Esophagus muscularis mucosa (tissue), 4 donors: ENCODE results near the gene SKIDA1. TPM values are rescaled to one million over a fixed set of nuclear protein-coding genes. Genes with fewer than 3 reads are reported as not detected.

Experiments used
- DNase-seq: peaks from one replicate; pipeline ENCODE4 v3.0.0-alpha.2; 2017; ENCODE audit errors: extremely low spot score
- H3K27ac ChIP-seq, 4 donors: fragments of 200-600 bp; sonication (generic); replicated peaks in 1 of 4; 1 replicate in 3 of 4; 2 replicates in 1 of 4; pipeline ENCODE4 v1.5.1; 2016 to 2019; ENCODE audit warnings: mild to moderate bottlenecking in 1 of 4
- H3K27me3 ChIP-seq, 4 donors: fragments of 200-600 bp; sonication (generic); one replicate each; pipeline versions ENCODE4 v1.5.1 to v1.6.0; 2016 to 2019
- H3K36me3 ChIP-seq, 4 donors: fragments of 200-600 bp; sonication (generic); one replicate each; pipeline ENCODE4 v1.5.1; 2016 to 2019
- H3K4me1 ChIP-seq, 4 donors: fragments of 200-600 bp; sonication (generic); one replicate each; pipeline ENCODE4 v1.5.1; 2016 to 2019
- H3K4me3 ChIP-seq, 4 donors: fragments of 200-600 bp; sonication (generic); 1 replicate in 2 of 4; 2 replicates in 2 of 4; pipeline ENCODE4 v1.5.1; 2016 to 2019; ENCODE audit warnings: mild to moderate bottlenecking in 4 of 4, moderate library complexity in 1 of 4
- H3K9me3 ChIP-seq, 4 donors: fragments of 200-600 bp; sonication (generic); 1 replicate in 3 of 4; 2 replicates in 1 of 4; pipeline ENCODE4 v1.5.1; 2016 to 2019
- EP300 ChIP-seq: sonication (generic); formaldehyde crosslinking; IDR thresholded peaks from one replicate; pipeline ENCODE4 v1.6.1; 2017; ENCODE audit warnings: antibody characterized with exemption
- POLR2A ChIP-seq: fragments of 450-650 bp; IDR thresholded peaks from one replicate; pipeline ENCODE4 v1.6.1; 2017; ENCODE audit warnings: antibody characterized with exemption, moderate library complexity, mild to moderate bottlenecking, low read depth
- POLR2AphosphoS5 ChIP-seq, 2 donors: sonication (generic); formaldehyde crosslinking; IDR thresholded peaks; one replicate each; pipeline ENCODE4 v1.6.1; 2017; ENCODE audit warnings: antibody characterized with exemption in 2 of 2
- WGBS: methylation state at CpG from one replicate; pipeline ENCODE4 v1.1.5; 2018; 5-methylcytosine and 5-hydroxymethylcytosine counted together
- intact Hi-C: fragments of 100-400 bp; cut with DNase I; formaldehyde crosslinking; loops from one replicate; pipeline ENCODE4 v1.15.1; 2023
- total RNA-seq, 4 donors: library from RNA; depleted of rRNA; stranded (reverse); fragments of >200 nt; gene quantifications; one replicate each; pipeline versions ENCODE4 v1.1.0 to v1.2.1, GENCODE V29; 2016
- TF ChIP-seq, protein P1 (sequence below), 3 experiments: fragments of 200-600 bp in 2 of 3; fragments of 450-650 bp in 1 of 3; sonication (generic) in 2 of 3; IDR thresholded peaks; one replicate each; pipeline ENCODE4 v1.5.1; 2017 to 2019; ENCODE audit warnings: antibody characterized with exemption in 3 of 3, mild to moderate bottlenecking in 2 of 3, moderate library complexity in 1 of 3

The SKIDA1 gene
- total RNA-seq, 4 donors from 2014 or later: 0.50 to 2.9 (median 1.2) TPM

DNA sequence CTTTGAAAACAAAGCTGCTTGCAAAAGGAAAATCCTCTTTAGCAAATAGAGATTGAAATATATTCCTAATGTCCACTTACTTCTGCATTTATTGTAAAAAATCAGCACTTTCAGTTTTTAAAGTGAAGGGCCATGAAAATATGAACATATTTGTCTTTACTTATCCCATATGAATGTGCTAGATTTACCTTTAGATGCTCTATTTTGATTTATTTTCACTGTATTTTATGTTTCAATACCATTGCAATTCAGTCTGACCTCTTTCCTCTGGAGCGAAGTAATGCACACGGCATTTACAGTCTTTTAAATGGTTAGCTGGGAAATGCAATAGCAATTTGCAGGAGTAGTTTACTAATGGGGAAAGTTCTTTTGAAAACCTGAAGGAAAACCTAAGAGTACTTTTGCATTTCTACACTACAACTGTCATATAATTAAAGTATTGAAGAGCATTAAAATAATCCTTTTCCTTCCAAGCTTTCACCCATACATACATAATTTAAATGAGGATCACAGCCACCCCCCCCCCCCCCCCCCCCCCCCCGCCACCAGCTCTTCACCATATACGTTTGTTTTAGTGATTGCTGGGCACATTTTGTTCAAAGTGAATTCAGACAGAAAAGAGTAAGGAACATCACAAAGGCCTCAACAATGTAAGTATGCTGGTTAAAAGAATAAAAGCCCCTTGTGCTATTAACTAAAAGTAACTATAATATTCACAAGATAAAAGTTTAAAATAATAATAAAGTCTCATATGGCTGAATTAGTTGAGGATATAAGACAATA, 3.5 kb downstream of the SKIDA1 start:
- H3K36me3 ChIP-seq: no peaks in the 10 kb centered on the region
- no peak overlapping the region for H3K4me3 ChIP-seq
- H3K4me1 ChIP-seq: peaks cover 2 to 72% (median 61%) of the 10 kb centered on the region in 4 donors
- peak overlapping the region; percentile 79 to 88 (median 84) for H3K27ac ChIP-seq
- H3K27me3 ChIP-seq: no peaks in the 10 kb centered on the region
- no peak for TF ChIP-seq POLR2A
- TF ChIP-seq, protein P1, sequence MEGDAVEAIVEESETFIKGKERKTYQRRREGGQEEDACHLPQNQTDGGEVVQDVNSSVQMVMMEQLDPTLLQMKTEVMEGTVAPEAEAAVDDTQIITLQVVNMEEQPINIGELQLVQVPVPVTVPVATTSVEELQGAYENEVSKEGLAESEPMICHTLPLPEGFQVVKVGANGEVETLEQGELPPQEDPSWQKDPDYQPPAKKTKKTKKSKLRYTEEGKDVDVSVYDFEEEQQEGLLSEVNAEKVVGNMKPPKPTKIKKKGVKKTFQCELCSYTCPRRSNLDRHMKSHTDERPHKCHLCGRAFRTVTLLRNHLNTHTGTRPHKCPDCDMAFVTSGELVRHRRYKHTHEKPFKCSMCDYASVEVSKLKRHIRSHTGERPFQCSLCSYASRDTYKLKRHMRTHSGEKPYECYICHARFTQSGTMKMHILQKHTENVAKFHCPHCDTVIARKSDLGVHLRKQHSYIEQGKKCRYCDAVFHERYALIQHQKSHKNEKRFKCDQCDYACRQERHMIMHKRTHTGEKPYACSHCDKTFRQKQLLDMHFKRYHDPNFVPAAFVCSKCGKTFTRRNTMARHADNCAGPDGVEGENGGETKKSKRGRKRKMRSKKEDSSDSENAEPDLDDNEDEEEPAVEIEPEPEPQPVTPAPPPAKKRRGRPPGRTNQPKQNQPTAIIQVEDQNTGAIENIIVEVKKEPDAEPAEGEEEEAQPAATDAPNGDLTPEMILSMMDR (IDR thresholded peaks at IDR 0.05): no peak
- no peak for TF ChIP-seq EP300
- TF ChIP-seq POLR2AphosphoS5 (IDR thresholded peaks at IDR 0.05): no peak
- no peak for DNase-seq
- no peaks in the 10 kb centered on the region for H3K9me3 ChIP-seq
- WGBS: 63% methylated on average over 4 of the region's 4 CpGs
- intact Hi-C loops: no loop called here

DNA sequence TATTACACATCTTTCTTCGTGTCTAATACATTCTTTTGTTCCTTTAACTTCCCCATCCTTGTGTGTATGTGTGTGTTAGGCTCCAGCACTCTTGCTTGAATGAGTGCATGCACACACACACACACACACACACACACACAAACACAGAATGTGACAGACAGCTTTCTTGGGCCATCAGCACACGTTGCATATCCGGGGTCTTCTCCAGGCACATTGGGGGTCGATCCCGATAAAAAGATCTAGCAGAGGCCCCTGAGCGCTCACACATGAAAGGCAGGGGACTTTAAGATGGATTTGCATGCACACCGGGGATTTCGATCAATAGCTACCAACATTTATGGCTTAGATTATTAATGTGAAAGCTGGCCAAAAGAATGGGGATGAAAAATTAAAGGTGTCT, 4.5 kb downstream of the SKIDA1 start:
- no peak for DNase-seq
- TF ChIP-seq POLR2A (no peak), POLR2AphosphoS5 (IDR thresholded peaks at IDR 0.05) (no peak), EP300 (no peak)
- TF ChIP-seq, protein P1 (IDR thresholded peaks at IDR 0.05): no peak
- Histone ChIP-seq H3K27me3 (no peaks in the 10 kb centered on the region), H3K9me3 (no peaks in the 10 kb centered on the region), H3K4me1 (peaks cover 4 to 77% (median 67%) of the 10 kb centered on the region in 4 donors), H3K4me3 (no peak overlapping the region), H3K27ac (peak overlapping the region; percentile 79 to 88 (median 84)), H3K36me3 (no peaks in the 10 kb centered on the region)
- intact Hi-C loops: no loop called here
- WGBS: 76% methylated on average over 8 of the region's 8 CpGs

DNA sequence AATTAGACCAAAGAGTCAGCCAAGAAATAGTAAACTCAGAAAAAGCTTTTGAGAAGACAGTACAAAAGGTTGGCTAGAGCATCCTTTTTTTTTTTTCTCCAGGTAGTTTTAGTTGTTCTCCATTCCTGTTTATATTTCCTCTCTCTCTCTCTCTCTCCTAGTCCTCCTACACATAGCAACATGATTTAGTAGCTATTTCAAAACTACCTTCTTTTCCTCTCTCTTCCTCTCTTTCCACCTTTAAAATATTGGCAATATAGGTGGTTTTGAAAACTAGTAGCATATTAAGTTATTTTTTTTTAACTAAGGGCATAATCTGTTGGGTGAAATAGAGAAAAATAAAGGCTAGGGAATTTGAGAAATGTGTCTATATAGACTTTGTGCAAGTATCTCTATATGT, 5.0 kb downstream of the SKIDA1 start:
- Histone ChIP-seq H3K9me3 (no peaks in the 10 kb centered on the region), H3K4me3 (peak overlapping the region; percentile 57 to 71 (median 69)), H3K36me3 (no peaks in the 10 kb centered on the region), H3K27me3 (no peaks in the 10 kb centered on the region), H3K27ac (peak overlapping the region; percentile 79 to 88 (median 84)), H3K4me1 (peaks cover 9 to 81% (median 71%) of the 10 kb centered on the region in 4 donors)
- DNase-seq: no peak
- TF ChIP-seq EP300: no peak
- TF ChIP-seq, protein P1 (IDR thresholded peaks at IDR 0.05): no peak
- no peak for TF ChIP-seq POLR2AphosphoS5 (IDR thresholded peaks at IDR 0.05)
- no peak for TF ChIP-seq POLR2A
- intact Hi-C loops: no loop called here

DNA sequence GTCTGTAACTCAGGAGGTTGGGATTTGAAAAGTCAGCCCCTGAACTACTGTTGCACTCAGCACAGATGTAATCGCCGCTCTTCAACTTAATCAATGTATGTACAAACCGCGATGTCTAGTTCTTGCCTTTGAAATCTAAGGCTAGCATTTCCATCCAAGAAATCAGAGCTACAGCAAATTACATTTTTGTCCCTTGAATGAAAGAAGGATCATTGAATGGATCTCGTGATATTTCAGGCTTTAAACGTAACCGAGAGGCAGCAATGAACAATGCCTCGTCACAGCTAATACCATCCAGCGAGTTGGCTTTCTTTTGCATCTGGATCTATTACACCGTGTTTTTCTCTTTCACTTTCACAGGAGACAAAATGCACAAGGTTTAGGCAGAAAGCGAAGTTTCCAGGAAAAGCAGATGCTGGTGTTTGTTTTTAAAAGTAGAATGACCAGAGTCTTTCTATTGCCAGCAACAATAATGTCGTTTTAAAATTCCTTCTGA, 5.5 kb downstream of the SKIDA1 start:
- Histone ChIP-seq H3K4me3 (peak overlapping the region; percentile 57 to 71 (median 69)), H3K36me3 (no peaks in the 10 kb centered on the region), H3K9me3 (no peaks in the 10 kb centered on the region), H3K27ac (peak overlapping the region; percentile 79 to 88 (median 84)), H3K4me1 (peaks cover 9 to 83% (median 74%) of the 10 kb centered on the region in 4 donors), H3K27me3 (no peaks in the 10 kb centered on the region)
- DNase-seq: no peak
- TF ChIP-seq, protein P1 (IDR thresholded peaks at IDR 0.05): no peak
- peak in 1 of 2 donors; percentile 45 for TF ChIP-seq POLR2AphosphoS5 (IDR thresholded peaks at IDR 0.05)
- 4% methylated on average over 12 of the region's 12 CpGs for WGBS
- intact Hi-C loops: no loop called here
